ENCODE results near the gene CGGBP1.

Gene CGGBP1, protein sequence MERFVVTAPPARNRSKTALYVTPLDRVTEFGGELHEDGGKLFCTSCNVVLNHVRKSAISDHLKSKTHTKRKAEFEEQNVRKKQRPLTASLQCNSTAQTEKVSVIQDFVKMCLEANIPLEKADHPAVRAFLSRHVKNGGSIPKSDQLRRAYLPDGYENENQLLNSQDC

DNA sequence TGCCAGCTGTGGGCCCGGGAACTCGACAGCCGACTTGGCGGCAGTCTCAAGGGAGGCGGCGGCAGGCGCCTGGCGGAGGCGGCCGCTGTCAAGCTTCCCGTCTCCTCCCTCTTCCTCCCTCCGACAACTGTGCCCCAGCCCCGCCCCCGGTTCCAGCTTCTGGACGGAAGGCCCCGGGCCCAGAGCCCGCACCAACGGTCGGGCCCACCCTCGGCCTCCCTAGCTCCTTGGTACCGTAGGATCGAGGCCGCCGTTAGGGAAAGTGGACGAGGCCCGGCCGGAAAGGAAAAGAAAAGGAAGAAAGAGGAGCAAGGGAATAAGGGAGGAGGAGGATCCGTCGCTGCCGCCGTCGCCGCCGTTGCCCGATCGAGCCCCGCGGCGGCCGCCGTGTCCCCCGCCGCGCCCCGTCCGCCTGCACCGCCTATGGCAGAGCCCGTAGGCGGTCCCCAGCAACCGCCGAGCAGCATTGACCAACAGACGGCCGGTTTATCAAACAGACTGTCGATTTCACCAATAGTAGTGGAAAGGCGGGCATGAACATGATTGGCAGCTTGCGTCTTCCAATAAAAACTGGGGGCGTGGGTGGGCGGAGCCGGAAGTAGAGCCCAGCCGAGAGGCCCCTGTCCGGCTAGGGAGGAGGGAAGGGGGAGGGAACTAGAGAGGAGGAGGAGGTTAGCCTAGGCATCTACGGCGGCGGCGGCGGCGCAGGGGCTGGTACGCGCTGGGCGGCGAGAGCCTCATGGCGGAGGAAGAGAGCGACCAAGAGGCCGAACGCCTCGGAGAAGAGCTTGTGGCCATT, at the start of gene CGGBP1, which contains the start of gene ZNF654:
TSS of gene CGGBP1 (minus strand) at position 425 of the 799 bp plus-strand sequence. CDS start 3,029 bp downstream, outside the sequence.
TSS of gene ZNF654 (plus strand) at position 675 of the 799 bp plus-strand sequence. CDS start at position 740, 65 bp downstream.
- peak; percentile 98 for DNase-seq

DNA sequence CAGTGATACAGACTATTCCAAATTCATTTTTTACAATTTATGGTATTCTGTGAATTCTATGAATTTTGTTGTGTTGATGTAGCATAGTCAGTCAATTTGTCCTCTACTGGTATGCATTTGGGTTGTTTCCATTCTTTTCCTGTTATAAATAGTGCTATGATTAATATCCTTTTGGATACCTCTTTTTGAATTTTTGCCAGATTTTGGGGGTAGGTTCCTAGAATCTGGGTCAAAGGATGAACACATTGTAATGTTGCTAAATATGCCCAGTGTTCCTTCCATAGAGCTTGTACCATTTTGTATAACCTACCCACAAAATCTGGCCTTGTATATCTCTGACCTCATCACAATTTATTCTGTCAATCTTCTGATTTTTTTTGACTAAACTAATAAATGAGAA, 46.5 kb upstream of the CGGBP1 start:
- no peak for DNase-seq

DNA sequence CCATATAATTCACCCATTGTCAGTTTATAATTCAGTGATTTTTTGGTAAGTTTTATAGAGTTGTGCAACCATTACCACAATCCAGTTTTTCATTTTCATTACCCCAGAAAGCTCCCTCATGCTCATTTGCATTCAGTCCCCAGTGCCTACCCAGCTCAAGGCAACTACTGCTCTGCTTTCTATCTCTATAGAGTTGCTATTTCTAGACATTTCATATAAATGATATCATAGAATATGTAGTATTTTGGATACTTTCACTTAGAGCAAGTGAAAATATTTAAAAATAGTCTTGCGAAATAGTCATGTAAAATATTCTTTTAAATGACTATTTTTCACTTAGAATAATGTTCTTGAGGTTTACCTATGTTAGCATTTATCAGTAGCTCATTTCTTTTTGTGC, 42.3 kb upstream of the CGGBP1 start:
- no peak for DNase-seq

DNA sequence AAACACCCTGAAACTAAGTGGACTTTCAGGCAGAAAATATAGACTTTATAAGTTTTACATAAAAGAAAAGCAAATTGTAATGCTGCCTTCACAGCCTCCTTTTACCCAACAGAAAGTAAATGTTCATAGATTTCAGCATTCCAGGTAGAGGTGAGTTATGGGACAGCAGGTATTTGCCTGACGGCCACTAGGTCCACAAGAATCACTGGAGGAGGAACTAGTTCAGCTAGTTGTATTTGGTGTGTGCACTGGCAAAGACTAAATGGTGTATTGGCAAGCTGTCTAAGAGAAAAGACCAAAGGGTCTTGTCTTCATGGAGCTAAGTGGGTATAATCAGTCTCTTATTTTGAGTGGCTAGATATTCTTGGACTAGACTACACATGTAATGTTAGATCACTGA, 34.5 kb upstream of the CGGBP1 start:
- no peak for DNase-seq

DNA sequence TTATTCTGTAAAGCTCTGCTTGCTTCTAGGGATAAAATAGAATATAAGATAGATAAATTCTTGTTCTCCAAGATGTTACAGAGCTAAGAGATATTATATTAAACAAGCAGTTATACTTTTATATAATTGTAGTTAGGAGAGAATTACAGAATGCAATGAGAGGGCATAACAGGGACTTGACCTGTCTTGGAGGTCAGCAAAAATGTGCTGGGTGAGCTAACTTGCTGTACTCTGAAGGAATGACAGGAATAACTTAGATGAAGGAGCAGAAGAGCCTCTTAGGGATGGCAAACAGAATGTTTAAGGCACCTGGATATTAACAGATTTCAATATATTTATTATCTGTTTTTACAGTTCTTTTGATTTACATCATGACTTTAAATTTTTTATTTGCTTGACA, 33.5 kb upstream of the CGGBP1 start:
- no peak for DNase-seq

DNA sequence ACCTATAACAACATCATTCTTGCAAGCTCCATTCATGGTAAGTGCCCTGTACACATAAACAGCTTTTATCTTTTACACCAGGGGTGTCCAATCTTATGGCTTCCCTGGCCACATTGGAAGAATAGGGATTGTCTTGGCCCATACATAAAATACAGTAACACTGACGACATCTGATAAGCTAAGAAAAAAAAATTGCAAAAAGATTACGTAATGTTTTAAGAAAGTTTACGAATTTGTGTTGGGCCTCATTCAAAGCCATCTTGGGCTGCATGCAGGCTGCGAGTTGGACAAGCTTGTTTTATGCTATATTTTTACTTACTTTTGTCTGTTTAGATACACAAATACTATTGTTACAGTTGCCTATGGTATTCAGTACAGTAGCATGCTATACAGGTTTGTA, 31.9 kb upstream of the CGGBP1 start:
- no peak for DNase-seq

DNA sequence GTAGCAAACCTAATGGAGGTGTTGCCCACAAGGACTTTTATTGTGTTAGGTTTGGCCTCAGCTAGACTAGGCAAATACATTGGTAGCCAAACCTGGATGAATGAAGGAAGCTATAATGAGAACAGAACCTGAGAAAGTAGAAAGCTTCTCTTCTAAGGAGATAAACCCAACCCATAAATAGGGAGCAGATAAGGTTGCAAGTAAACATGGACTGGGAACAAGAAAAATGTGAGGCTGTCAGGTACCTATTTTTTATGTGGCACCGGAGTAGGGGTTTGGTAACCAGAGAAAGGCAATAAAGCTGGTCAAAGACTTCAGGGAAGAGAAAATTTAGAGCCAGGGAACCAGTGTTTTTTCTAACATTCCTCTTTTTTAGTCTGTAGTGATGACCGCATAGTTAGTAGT, 25.3 kb upstream of the CGGBP1 start:
- no peak for DNase-seq

DNA sequence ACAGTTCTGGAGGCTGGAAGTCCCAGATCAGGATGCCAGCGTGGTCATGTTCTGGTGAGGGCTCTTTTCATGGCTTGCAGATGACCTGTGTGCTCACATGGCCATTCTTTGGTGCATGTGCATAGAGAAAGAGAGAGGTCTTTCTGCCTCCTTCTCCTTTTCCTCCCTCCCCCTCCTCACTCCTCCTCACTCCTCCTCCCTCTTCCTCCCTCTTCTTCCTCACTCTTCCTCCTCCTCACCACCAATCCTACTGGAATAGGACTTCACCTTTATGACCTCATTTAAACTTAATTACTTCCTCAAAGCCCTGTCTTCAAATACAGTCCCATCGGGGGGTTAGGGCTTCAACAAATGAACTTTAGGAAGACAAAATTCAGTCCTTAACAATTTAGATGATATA, 24.0 kb upstream of the CGGBP1 start:
- DNase-seq, result no peak

DNA sequence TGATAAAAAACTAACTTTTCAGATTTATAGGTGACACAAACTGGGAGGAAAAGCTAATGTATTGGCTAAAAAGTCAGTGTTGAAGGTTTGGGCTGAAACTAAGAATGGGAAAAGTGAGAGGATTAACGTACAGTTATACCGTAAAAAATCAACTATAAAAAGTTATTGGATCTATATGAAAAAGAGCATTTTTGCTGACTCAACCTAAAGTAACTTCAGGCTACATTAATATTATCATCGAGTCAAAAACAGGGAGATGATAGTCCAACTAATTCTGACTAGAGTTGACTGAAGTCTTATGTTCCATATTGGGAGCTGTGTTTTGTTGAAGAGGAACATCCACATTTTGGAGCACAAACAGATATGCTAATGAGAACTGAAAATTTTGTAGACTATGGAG, 20.1 kb upstream of the CGGBP1 start:
- DNase-seq, result no peak

DNA sequence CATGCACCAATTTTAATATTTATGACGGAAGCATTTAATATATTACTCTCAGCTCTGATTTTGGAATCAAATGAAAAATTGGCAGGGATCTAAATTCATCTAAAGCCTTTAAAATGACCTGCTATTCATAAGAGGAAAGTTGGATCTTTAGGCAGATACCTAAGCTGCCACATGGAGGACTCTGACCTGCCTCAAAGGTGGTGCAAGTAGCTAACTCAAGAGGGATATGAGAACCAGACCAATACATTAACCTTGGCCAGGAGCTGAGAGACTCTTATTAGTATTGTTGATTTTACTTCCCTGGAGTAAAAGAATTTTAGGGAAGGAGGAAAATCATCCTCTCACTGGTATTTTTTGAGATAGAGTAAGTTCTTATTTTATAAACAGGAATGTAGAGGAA, 17.9 kb upstream of the CGGBP1 start:
- DNase-seq, result no peak

DNA sequence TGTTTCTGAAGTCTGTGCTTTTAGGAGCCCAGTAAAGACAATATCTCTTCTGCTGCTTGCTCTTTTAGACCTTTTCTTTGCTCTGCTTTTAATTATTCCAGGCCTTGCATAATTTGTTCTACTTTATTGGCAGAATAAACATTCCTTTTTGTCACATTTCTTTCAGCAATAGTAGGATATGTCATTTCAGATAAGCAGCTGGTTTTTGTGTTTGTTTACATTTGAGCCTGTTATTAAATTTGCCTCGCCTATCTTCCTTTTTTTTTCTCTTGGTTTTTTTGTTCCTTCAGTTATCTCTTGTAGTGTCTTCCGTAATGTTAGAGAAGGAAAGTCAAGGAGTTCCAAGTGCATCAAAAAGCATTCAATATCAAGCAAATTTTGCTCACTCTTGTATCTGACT, 16.7 kb upstream of the CGGBP1 start:
- no peak for DNase-seq

DNA sequence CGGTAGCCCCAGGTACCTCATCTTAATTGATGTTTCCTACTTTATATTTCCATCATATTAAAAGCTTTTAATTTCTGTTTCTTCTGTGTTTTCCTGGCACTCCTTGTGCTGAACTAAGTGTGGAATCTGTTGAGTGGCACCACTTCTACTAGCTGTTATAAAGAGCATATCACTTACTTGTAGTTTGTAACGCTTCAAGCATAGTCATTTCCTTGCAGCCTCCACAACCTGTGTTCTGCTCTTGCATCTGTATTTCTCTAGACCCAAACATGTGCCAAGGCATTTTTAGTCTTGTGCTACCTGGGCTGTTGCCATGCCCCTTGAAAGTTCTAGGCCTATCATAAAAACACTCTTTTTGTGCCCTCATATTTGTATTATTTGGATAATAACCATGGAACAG, 16.3 kb upstream of the CGGBP1 start:
- DNase-seq, result no peak

DNA sequence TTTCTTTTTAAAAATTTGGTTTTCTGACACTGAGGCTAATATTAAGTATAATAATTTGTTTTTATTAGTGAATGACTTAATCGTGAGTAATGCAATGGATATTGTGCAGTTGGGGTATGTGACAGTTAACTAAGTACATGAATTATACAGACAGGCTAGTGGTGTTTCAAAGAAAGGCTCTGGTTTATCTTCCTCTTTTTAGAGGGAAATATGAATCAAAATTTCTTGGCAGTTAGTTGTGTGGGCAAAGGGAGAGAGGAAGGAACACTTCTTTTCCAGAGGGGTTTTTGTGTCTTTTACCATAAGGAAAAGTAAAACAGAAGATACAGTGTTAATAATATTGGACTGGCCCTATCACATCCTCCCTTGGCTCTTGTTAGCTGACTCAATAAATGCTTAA, 2.9 kb upstream of the CGGBP1 start:
- DNase-seq, result no peak

DNA sequence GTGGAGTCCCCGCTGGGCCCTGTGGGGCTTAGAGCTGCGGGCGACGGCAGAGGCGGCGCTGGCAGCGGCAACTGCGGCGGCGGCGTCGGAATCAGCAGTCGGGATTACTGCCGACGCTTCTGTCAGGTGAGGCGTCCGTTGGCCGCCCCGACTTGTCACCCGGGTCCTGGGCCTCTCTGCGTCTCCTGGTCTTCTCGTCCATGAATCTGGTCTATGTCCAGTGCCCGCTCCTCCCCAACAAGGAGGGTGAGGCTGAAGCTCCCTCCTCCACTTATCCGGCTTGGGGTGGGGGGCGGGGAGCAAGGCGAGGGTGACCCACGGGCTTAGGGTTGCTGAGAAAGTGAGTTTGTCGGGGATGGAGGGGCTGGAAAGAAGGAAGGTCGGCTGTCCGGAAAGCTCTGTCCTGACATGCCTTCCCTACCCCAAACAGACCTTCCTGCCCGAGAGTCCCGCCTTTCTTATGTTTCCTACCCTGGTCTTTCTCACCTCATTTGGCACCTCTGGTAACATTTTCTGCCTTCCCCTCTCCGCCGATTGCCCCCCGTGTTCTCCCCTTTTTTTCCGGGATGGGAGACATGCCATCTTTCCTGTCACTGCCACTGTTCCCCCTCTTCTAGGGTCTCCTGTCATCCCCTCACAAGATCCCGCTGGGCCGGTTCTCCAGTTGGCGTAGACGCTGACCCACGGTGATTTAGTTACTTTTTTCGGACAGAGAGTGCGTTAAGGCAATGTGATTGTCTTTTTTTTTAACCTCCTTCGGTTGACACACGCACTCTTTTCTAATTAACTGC, 770 bp upstream of the CGGBP1 start:
- no peak for DNase-seq

DNA sequence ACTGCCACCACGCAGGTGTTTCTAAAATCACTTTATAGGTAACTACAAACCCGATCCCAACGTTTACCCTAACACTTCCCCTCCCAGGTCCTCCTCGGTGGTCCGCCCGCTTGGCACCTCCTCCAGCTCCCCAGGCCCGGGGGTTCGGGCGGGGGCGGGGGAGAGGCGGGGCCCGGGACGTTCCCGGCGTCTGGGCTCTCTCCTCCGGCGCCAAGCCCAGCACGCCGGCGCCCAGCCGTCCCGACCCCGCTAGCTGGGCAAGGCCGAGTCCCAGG, 562 bp downstream of the CGGBP1 start:
- no peak for DNase-seq

DNA sequence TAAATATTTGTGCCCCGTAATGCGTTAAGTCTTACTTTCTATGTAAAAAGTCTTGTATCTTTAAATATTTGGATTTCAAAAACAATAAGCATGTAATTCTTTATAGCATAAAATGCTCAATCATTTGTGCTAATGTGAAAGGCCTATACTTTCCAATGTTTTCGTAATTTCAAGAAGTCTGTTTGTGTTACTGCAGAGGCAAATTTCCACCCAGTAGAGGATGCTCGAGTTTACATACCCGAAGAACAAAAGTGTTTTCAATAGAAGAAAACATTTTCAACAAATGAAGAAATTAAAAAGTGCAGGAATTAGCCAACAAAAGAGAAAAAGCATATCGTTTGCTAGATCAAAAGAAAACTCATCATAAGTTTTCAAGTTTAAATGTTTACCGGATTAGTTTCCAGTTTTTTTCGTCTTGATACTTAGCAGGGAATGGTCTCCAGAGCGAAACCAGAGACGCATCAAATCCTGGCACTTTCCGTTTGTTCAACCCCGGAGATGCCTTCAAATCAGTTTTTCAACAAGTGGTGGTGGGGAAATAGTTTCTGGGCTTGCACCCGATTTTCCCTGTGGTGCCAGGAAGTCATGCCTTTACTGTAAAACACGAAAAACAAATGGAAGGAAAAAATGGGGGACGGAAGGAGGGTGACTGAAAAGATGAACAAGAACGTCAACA, 1.0 kb downstream of the CGGBP1 start:
- DNase-seq, result no peak

DNA sequence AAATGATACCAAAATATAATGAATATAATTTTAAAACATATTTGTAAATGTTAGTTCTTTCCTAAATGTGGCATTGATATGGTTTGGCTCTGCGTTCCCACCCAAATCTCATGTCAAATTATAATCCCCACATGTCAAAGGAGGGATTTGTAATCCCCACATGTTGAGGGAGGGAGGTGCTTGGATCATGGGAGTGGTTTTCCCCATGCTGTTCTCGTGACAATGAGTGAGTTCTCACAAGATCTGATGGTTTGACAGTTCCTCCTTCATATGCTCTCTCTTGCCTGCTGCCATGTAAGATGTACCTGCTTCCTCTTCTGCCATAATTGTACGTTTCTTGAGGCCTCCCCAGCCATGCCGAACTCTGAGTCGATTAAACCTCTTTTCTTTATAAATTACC, 12.0 kb downstream of the CGGBP1 start:
- DNase-seq, result no peak

DNA sequence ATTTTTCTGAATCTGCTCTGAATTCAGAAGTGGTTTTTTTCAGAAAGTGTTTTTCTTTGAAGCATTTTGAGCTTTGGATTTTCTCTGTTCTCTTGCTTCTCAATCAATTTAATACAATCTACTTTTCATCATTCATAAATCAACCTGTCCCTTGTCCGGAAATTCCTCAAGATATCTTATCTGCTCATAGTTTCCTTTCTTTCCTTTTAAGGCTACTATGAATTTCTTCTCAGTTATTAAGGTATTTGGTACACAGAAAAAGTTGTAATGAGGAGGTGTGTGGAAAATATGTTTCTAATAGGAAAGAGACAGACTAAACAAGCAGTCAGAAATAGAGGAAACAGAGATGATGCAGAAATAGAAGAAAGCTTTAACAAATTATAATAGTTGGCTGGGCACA, 14.4 kb downstream of the CGGBP1 start:
- no peak for DNase-seq

DNA sequence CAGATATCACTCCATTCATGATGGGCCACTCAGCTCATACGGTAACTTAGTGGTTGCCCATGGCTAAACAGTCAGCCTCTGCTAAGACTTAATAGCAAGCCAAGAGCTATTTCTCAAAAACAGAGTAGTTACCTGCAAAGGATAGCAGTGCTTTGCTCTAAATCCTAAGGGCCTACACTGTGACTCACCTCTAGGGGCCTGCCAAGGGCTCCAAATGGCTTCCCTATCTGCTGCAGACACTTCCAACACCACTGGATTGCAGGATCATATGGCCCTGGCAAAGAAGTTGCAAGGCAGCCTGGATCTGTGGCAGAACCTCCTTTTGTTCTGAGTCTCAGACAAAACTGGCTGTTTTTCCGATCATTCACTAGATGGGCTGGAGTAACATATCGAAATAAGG, 17.8 kb downstream of the CGGBP1 start:
- no peak for DNase-seq

DNA sequence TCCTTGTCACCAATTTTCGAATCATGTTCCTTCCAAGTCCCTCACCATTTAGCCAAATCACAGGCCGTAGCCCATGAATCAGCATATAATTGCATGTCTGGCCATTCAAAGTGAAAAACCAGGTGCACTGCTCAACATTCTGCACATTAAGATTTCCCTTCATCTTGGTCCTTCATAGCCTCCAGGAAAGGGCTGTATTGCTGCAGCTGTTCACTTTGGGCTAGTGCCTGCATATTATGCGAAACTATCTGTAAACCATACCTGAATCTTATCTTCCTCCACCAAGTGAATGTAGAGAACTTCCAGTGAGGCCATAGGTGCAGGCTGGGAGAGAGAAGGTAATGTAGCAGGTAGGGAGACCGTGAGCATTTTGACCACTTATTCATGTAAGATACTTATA, 18.3 kb downstream of the CGGBP1 start:
- no peak for DNase-seq

DNA sequence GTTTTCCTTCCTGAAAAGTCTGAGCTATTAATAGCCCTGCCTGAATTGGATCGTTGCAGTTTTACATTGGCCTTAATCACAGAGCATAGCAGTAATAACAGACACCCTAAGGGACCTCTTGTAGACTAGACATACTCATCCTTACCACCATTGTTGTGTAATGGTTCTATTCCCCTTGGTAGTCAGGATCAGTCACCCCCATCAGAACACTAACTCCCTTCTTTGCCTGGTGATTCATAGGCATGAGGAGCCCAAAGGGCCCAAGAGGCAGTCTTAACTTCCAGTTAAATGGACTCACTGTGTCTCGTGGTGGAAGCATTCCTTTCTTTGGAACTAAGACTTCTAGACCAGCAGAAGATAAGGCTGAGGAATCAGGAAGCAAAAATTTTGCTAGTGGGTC, 20.2 kb downstream of the CGGBP1 start:
- DNase-seq, result no peak

DNA sequence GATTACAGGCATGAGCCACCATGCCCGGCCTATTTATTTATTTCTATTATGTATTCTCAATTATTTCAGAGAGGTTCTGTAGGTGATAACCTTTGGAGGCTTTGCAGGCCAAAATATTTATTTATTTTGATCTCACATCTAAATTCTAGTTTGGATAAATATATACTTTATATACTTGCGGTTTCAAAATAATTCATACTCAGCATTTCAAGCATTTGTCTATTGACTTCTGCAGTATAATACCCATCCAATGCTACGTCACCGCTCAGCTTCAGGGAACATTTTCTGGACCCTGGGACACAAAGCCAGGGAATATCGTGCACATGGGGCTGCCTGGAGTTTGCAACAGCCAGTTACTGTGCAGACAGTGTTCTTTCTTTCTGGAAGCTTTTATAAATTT, 22.6 kb downstream of the CGGBP1 start:
- no peak for DNase-seq

DNA sequence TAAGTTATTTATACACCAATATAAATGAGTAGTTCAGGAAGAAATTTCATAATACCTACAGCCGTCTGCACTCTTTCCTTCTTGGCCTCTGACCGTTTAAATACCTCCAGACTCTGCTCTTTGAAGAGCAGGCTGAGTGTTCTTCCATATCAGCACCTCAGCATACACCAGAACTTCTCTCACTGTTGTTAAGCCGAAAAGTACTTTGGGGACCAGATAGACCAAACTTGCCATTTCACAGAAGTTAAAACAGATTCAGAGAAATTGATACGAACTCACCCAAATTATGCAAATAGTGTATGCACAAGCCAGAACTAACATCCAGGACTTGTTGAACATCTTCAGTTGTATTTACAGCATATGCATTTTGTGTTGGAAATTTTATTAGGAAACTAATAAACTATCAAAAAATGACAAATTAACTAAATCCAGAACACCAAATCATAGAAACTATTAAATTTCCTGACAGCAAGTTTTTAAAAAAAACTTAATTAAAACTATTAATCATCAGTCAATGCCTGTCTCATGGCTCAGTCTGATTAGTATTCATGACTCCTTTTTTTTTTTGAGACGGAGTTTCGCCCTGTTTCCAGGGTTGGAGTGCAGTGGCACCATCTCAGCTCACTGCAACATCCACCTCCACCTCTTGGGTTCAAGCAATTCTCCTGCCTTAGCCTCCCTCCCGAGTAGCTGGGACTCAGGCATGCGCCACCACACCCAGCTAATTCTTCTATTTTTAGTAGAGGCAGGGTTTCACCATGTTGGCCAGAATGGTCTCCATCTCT, 24.1 kb downstream of the CGGBP1 start:
- no peak for DNase-seq
